Smooth muscle cell of trachea (primary cell): Measurements from ENCODE around the gene AP2B1. TPM values are rescaled to one million over a fixed set of nuclear protein-coding genes. Genes with fewer than 3 reads are reported as not detected.

ENCODE experiments used
- total RNA-seq: library from RNA; depleted of rRNA; stranded (reverse); fragments of >200 nt; gene quantifications from 2 replicates; pipeline ENCODE4 v1.2.1, GENCODE V29; 2014

AP2B1 gene
- total RNA-seq: 104 and 130 TPM in 2 replicates

DNA sequence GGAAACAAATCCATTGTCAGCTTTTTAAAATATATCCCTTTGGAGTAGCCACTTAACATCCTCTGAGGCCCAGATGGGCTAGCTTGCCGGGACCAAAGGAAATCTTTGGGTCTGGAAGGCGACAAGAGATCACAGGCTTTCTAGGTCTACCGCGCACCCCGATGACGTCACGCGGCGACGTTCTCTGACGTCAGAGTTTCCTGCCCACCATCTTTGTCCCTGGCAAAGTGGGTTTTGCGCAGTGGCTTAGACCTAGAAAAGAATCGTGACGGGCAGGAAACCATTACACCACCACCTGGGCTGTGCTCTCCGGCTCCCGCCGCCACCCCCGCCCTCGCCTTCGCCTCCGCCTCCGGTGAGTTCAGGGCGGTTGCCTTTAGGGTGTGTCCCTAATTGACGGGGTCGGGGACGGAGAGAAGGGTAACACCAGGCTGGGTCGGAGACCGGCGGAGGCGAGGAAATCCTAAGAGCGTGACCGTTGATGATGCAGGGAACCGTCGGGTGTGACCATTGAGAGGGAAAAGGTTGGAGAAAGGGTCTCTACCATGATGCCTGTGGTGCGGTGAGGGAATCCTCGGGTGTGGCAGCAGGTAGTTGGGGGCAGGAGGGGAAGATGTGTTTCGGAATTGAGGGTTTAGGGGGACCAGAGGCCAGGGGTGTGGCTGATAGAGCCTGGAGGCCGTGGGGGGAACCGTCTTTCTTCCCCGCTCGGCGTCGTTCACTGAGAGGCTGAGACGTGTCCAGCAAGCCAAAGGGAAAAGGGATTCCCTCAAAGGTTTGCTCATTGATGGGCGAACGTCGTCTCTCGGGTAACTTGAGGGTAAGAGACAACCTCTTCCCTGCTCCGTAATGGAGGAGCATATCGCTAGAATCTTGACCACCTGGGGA, at the start of gene AP2B1:
Gene AP2B1 (plus strand): TSS at position 249 of the 888 bp plus-strand sequence. CDS start 6,709 bp downstream, outside the sequence.

DNA sequence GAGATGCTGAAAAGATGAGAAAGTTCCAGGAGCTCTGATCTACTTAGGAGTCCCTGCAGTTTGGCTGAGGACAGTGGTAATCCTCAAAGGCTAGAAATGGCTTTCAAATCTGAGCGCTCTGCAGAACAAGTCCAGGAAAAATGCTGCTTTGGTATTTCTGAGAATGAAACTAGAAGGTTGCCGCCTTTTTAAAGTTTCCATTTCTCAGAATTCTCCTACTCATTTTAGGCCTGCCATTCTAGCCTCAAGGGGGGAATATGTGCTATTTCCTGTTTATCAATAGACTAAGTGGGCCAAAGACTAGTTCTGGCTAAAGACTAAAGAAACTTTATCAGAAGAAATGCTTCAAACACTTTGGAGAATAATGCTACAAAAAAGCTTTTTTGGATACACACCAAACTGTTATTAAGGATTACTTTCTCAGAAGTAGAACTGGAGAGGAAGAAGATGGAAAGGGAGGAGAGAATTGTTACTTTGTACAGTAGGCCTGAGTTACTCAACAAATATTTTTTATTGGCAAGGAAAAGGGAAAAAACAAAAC, 49.5 kb upstream of the AP2B1 start, which contains the start of gene SLFN12L:
Gene SLFN12L (minus strand): TSS at position 78 of the 541 bp plus-strand sequence. CDS start 15,314 bp downstream, outside the sequence.

DNA sequence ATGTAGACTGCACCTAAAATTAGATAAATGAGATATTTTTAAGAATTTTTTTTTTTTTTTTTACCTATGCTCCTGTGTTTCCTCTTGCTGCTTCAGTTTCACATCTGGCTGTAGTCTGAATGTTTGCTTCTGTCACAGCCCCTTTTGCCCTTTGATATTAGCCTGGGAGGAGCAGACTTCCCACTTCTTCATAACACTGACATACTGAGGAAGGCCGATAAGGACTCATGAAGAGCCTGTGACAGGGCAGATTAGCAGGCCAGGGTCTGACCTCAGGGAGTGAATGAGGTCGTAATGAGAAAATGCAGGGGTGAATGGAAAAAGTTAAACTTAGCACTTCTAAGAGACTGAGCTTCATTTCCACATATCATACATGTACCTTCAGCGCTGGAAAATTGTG, 26.4 kb upstream of the AP2B1 start, which contains the start of gene SLFN14:
Gene SLFN14 (minus strand): TSS at position 117 of the 400 bp plus-strand sequence. CDS start 2,757 bp downstream, outside the sequence.

DNA sequence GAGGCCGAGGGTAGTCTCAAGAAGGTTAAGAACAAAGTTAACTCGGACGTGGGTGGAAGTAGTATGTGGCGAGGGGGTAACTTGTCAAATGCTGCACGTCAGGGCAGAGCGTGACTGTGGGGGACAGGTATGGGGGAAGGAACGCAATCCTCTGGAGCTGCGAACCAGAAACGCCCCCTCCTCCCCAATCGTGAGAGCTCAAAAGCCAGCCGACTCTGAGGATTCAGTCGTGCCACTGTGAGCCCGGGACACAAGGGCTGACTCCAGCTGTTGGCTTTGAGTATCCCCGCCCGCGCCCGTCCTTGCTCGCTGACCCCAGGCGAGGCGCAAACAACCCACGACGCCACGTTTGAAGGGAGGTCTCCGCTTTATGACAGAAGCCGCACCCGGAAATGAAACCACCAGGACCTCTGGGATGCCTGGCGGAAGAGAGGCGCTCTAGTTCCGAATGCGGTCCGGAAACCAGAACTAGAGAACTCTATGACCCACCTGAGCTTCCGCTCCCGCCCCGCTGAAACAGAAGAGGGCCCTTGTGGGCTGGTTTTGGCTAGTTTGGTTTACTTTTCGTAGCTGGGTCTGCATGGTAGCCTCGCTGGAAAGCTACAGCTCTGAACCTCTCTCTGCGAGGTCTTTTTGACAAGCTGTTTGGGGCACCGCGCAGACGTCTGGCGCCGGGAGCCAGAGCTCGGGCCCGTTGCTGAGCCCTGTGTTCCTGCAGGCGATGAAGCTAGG, 8.8 kb upstream of the AP2B1 start, which contains the start of gene PEX12:
Gene PEX12 (minus strand): TSS at position 375 of the 732 bp plus-strand sequence. CDS start 550 bp downstream, outside the sequence.

DNA sequence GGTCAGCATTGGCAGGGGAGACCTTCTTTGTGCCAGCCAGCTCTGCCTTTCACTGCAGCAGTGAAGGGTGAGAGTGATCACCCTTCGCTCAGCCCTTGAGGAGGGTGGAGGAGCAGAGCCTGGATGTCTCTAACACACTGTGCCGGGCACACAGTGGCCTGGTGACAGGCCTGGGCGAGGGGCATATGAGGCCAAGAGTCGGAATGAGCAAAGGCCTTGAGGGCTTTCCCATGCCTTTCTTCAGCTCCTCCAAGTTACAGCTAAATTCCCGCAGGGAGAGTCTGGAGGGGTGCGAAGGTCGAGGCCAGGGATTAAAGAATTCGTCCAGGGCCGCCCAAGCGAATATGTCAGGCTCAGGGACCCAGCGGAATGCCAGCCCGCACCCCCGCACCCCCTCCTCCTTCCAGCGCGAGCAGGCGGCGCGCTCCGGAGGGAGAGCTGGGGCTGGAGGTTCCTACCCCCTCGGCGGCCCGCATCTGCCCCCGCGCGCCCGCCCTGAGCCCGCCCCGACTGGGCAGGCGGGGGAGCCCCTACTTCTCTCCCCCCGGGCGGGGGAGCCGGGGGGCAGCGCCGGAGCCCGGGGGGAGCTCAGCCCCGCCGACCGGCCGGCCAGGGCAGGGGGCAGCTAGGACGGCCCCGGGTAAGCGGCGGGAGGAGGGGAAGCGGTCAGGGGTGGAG, 144.3 kb downstream of the AP2B1 start, which contains the start of gene RASL10B:
Gene RASL10B (plus strand): TSS at position 401 of the 678 bp plus-strand sequence. CDS start 3,546 bp downstream, outside the sequence.

DNA sequence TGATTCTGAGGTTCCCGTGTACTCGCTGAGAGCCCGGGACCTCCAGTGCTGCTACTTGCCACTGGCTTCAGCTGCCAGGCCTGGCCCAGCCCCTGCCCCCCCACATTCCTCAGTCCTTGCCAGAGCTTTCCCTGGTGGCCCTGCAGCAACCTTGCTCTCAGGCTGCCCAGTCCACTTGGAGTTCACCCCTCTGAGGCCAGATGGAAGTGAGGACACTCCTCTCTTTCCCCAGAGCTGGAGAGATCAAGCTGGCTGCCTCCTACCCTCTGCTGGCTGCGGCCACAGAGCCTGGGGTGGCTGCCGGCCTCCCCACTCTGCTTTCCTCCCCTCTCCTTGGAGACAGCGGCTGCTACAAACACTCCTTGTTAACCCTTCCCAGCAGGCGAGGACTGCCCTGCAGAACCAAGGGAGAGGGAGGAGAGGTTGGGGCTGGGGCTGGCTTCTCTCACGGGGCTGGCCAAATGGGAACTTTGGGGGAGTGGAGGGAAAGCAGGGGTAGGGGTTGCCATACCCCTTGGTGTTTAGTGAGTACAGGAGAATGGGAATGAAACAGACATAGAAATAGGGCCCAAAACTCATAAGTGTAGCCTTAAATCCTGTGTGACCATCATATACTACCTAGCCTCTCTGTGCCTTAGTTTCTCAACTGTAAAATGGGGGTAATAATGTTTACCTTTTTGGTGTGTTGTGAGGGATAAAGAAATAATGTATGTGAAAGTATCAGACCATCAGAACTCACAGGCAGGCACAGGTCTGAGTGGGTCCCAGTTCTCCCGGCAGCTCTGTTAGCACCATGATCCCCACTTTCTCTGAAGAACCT, 166.0 kb downstream of the AP2B1 start, which contains the start of gene GAS2L2:
Gene GAS2L2 (minus strand): TSS at position 295 of the 820 bp plus-strand sequence. CDS start 389 bp downstream, outside the sequence.

DNA sequence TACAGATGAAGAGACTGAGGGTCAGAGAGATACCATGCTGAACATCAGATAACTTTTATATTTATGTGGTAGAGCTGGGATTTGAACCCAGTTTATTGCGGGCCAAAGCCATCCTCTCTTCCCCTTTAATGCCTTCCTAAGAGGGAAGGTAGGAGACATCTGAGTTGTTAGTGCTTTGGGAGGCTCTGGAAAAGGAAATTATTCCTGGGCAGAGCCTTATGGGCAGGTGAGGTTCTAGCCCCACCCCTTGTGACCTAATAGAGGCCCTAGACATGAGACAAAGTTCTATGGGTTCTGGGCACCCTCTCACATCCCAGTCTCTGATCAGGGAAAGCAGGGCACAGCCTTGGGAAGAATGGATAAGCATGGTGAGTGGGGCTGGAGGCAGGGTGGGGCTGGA, 173.5 kb downstream of the AP2B1 start, which contains the start of gene C17orf50:
Gene C17orf50 (plus strand): TSS at position 301 of the 400 bp plus-strand sequence. CDS start 55 bp downstream, at position 356.

Other genes starting within 250 kb of the AP2B1 start
- 70.8 and 90.3 TPM in 2 replicates for gene SLFN11, start 213.7 kb upstream of the AP2B1 start, total RNA-seq
- 27.3 and 34.6 TPM in 2 replicates for gene SLFN12, start 154.8 kb upstream of the AP2B1 start, total RNA-seq
- 2.2 and 3.1 TPM in 2 replicates for gene SLFN13, start 138.6 kb upstream of the AP2B1 start, total RNA-seq
- 0.15 and 0.17 TPM in 2 replicates for gene SLFN12L, start 49.6 kb upstream of the AP2B1 start, total RNA-seq
- gene SLFN14, start 26.5 kb upstream of the AP2B1 start, total RNA-seq: not detected in 2 replicates
- gene PEX12, start 8.8 kb upstream of the AP2B1 start, total RNA-seq: 6.4 and 10.4 TPM in 2 replicates
- gene RASL10B, start 144.3 kb downstream of the AP2B1 start, total RNA-seq: 0.58 and 4.6 TPM in 2 replicates
- not detected in 2 replicates for gene GAS2L2, start 165.9 kb downstream of the AP2B1 start, total RNA-seq
- gene C17orf50, start 173.6 kb downstream of the AP2B1 start, total RNA-seq: not detected in 2 replicates
- 1.2 TPM in 1 of 2 replicates, not detected in the other for gene MMP28, start 208.3 kb downstream of the AP2B1 start, total RNA-seq
- 52.8 and 62.8 TPM in 2 replicates for gene TAF15, start 222.2 kb downstream of the AP2B1 start, total RNA-seq